GM18951 (cell line): ENCODE results near the gene ARL5B.
A peak's percentile ranks its signal among the peaks of the same experiment; 100 is the strongest.
"Not testable (repeated sequence)": the region's sequence is repeated elsewhere in the genome, so short reads cannot be mapped to it uniquely, and the experiment has no call there.

Source experiments
- POLR2A ChIP-seq: IDR thresholded peaks from 4 replicates; pipeline ENCODE4 v1.6.1; 2011; ENCODE audit warnings: mild to moderate bottlenecking; ENCODE audit not compliant: insufficient read length, insufficient read depth; ENCODE audit errors: extremely low read depth
- in situ Hi-C: fragments of 300-500 bp; cut with MboI; formaldehyde crosslinking; loops from one replicate; pipeline ENCODE4 v1.12.0; 2022; ENCODE audit warnings: low sequenced_read_pairs, mixed read lengths, inconsistent platforms; ENCODE audit not compliant: unreplicated experiment

Gene ARL5B, protein sequence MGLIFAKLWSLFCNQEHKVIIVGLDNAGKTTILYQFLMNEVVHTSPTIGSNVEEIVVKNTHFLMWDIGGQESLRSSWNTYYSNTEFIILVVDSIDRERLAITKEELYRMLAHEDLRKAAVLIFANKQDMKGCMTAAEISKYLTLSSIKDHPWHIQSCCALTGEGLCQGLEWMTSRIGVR

GRCh38 chr10:18659125-18659818 lies at the start of gene ARL5B:
Gene ARL5B, plus strand, starts transcription at chr10:18659431. Its CDS starts 207 bp downstream, at chr10:18659638.
- in situ Hi-C loops = no loop called here
- TF ChIP-seq POLR2A = peak; percentile 89

DNA sequence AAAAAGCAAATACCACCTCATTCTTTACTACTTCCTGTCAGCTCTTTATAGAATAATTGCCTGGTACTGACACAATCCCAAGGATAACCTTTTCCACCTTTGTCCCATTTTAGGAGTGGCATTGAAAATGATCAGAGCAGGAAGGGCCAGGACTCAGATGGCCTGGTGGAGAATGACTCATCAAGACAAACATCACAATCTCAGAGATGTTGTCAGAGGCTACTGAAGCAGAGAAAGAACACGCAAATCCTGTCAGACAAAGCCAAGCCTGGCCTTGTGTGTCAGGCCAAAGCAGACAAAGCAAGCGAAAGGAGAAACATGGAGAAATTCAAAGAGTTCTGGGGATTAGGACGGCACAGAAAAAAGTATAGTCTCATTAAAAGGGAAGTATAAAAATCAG lies 48.7 kb upstream of the ARL5B start:
- no peak for TF ChIP-seq POLR2A
- in situ Hi-C loops = no loop called here

DNA sequence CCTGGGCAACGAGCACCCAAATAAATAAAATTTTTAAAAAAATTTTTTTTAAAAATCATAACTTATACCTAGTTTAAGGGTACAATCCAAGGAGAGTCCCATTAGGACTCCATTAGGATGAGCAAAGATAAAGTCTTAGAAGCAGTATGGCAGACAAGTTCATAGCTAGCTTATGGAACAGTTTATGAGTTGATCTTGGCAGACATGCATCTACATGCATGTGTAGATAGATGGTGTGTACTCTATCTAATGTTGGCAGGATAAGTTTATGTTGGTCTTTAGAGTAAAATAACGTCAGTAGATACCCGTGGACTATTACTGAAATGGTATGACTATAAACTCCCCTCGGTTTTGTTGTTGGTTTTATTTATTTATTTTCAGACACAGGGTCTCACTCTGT lies 48.1 kb upstream of the ARL5B start:
- in situ Hi-C loops = no loop called here
- TF ChIP-seq POLR2A = no peak

- in situ Hi-C loops = no loop called here
- TF ChIP-seq POLR2A = no peak
Measured at GRCh38 chr10:18615618-18616017, 43.6 kb upstream of the ARL5B start.

DNA sequence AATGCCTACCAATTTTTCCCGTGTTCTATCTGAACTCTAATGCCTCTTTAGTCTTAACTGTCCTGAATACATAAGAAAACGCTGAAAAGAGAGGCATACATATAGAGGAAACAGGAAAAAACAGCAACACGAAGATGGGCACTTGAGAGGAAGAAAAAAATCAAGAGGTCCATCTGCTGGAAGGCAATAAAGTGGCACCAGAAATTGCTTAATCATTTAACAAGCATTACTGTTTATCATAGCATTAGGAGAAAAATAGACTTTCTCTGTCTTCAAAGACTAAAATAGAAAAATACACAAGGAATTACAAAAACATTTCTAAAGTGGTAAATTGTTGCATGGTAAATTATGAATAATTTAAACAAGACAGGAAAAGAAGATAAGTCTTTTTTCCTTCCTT lies 42.9 kb upstream of the ARL5B start:
- TF ChIP-seq POLR2A = no peak
- in situ Hi-C loops = no loop called here

DNA sequence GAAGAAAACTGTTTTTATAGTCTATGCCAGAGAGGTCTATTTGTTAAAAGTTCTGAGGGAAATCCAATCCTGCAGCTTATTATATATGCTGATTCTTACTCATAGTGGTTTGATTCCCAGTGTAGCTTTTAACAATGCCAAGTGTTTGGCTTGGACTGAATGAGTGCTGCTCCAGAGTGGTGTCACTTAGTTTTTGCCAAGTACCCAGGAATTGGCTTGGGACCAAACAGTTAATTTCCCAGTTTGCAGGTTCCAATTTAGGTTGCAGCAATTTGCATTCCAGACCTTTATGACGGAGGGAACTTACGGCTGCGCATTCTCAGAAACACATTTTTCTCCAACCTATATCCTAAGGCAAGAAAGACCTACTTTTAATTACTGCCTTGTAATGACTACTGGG lies 40.2 kb upstream of the ARL5B start:
- TF ChIP-seq POLR2A = no peak
- in situ Hi-C loops = no loop called here

DNA sequence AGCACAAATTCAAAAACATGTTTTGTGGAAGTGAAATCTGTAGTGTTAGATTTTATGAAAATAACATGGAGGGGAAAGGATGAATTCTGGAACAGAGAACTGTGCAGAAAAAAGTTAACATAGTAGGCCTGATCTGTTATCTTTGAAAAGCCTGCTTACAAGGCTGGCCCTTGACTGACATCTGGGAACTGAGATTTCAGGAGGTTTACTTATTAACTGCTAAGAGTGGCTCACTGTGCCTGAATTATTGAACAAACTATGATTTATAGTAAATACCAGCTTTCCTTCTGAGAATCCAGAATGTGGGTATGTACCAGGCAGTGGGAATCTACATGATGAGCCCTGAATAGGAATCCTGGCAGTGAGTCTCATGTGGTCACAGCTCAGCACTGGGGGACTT lies 38.4 kb upstream of the ARL5B start:
- TF ChIP-seq POLR2A = no peak
- in situ Hi-C loops = no loop called here

GRCh38 chr10:18623671-18624070 lies 35.6 kb upstream of the ARL5B start:
- in situ Hi-C loops = not testable (repeated sequence)

- in situ Hi-C loops = no loop called here
- no peak for TF ChIP-seq POLR2A
Measured at GRCh38 chr10:18625886-18626285, 33.3 kb upstream of the ARL5B start.

DNA sequence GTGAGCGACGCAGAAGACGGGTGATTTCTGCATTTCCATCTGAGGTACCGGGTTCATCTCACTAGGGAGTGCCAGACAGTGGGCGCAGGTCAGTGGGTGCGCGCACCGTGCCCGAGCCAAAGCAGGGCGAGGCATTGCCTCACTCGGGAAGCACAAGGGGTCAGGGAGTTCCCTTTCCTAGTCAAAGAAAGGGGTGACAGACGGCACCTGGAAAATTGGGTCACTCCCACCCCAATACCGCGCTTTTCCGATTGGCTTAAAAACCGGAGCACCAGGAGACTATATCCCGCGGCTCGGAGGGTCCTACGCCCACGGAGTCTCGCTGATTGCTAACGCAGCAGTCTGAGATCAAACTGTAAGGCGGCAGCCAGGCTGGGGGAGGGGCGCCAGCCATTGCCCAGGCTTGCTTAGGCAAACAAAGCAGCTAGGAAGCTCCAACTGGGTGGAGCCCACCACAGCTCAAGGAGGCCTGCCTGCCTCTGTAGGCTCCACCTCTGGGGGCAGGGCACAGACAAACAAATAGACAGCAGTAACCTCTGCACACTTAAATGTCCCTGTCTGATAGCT lies 31.7 kb upstream of the ARL5B start:
- in situ Hi-C loops = not testable (repeated sequence)

- in situ Hi-C loops = not testable (repeated sequence)
Measured at GRCh38 chr10:18632500-18632899, 26.7 kb upstream of the ARL5B start.

DNA sequence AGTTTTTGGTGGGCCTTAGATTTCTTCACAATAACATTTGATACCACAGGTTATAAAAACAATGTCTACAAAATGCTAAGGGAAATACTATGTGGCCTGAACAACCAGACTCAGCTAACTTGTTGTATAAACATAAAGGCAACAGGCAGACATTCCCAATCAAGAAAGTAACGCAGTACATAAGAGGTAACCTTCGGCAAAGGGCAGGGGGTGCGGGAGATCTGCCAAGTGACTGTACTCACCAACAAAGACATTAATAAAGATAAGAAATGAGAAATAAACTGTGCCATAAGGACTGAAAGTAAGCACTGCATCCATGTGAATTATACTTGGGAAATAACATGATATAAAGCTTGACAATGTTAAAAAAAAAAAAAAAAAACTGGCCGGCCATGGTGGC lies 23.2 kb upstream of the ARL5B start:
- in situ Hi-C loops = no loop called here
- no peak for TF ChIP-seq POLR2A

- in situ Hi-C loops = not testable (repeated sequence)
Measured at GRCh38 chr10:18637400-18637799, 21.8 kb upstream of the ARL5B start.

DNA sequence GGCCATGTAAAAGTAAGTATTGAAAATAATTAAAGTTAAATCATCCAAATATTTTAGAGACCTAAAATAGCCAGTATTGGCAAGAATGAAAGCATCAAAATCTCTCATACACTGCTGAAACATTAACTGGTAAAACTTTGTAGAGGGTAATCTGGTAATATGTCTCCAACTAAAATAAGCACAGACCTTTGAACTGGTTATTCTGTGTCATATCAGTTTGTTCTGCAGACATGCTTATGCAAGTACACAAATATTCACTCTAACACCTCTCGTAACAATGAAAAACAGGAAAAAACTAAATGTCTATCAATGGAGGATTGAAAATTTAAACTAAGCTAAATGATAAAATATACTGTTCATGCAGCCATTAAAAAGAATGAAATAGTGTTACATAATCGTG lies 19.5 kb upstream of the ARL5B start:
- in situ Hi-C loops = not testable (repeated sequence)

DNA sequence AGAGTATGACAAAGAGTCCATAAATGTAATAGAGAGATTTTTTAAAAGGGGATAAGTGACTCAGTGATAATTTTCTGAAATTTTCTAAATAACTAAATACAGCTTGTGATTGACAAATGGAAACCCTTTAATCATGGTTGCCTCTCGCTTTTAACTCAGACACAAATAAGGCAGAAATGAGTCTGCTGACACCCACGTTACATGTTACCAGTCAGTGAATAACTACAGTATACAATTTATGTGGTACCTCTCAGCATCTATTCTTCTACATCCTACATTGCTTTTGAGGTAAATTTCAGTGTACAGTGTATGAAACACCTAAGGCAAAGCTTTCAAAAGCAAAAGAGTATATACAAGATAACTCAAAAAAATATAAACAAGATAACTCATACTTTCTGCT lies 12.1 kb upstream of the ARL5B start:
- in situ Hi-C loops = no loop called here
- TF ChIP-seq POLR2A = no peak
